Upper lobe of right lung (tissue), 1 donor: ENCODE data around the gene SGK1. TPM values are rescaled to one million over a fixed set of nuclear protein-coding genes. Genes with fewer than 3 reads are reported as not detected.

ENCODE experiments used
- ATAC-seq: fragments of 200-7000 bp; cut with Tn5 transposase; one replicate; pipeline ENCODE4 v1.9.1; 2020; ENCODE audit warnings: mild to moderate bottlenecking, moderate library complexity
- DNase-seq: peaks from one replicate; pipeline ENCODE4 v3.0.0-alpha.2; 2020
- H3K27ac ChIP-seq: fragments of 200-600 bp; one replicate; pipeline ENCODE4 v1.8.0; 2022
- H3K27me3 ChIP-seq: fragments of 200-600 bp; one replicate; pipeline ENCODE4 v1.8.0; 2022; ENCODE audit warnings: mild to moderate bottlenecking
- H3K36me3 ChIP-seq: fragments of 200-600 bp; one replicate; pipeline ENCODE4 v1.8.0; 2022
- H3K4me1 ChIP-seq: fragments of 200-600 bp; one replicate; pipeline ENCODE4 v1.8.0; 2022
- H3K4me3 ChIP-seq: fragments of 200-600 bp; one replicate; pipeline ENCODE4 v1.8.0; 2022; ENCODE audit warnings: mild to moderate bottlenecking
- H3K9me3 ChIP-seq: fragments of 200-600 bp; one replicate; pipeline ENCODE4 v1.8.0; 2022
- intact Hi-C: fragments of 100-400 bp; cut with DNase I; formaldehyde crosslinking; loops from one replicate; pipeline ENCODE4 v1.11.0; 2022
- total RNA-seq: library from RNA; stranded (reverse); fragmentation: NEBNext Ultra II Directional; extraction: Animal tissue kit (Norgen Biotek cat#: 25700); gene quantifications from one replicate; pipeline ENCODE4 v1.2.1, GENCODE V29; 2021
- TF ChIP-seq, protein P1 (sequence below): fragments of 200-600 bp; IDR thresholded peaks from one replicate; pipeline ENCODE4 v1.8.0; 2022; ENCODE audit warnings: antibody characterized with exemption
- donor health status: DM: no; HTN: yes; CAD: no; lungs with severe emphysema.

The SGK1 gene
- total RNA-seq, 1 donor from 2014 or later, result 204 TPM

DNA sequence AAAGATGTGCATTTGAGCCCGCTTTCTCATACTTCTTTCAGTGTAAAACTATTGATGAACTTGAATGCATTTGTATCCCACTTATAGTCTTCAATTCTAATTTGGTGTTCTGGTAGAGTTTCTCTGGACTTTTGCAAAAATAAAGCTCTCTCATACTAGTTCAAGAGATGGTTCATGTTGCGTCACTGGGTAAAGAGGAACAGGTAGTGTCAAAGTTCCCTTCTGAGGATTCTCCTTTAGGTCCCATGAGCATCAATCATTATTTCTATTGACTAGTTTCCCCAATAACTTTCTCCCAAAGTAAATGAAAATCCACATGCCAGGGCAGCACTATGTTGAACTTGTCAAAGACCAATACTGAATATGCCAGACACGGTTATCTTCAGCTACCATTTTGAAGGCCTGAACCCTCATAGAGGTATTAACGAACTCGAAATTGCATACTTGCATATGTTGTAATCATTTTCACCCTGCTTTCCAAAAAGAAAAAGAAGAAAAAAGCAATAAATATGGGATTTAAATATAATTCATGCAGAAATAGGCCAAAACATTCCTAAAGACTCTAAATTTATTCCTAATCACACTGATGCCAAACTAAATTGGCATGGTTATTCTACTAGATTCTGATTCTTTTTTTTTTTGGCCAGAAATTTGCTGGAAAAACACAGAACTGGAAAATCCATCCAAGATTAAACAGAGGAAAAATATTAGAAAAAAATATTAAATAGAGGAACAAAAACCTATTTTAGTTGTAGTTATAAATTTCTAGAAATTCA lies 84.5 kb downstream of the SGK1 start:
- no peak overlapping the region for H3K27ac ChIP-seq
- no peaks in the 10 kb centered on the region for H3K4me1 ChIP-seq
- ATAC-seq (no peak), DNase-seq (no peak)
- intact Hi-C loops, result no loop called here
- H3K4me3 ChIP-seq, result no peak overlapping the region
- H3K9me3 ChIP-seq, result no peaks in the 10 kb centered on the region
- TF ChIP-seq, protein P1, sequence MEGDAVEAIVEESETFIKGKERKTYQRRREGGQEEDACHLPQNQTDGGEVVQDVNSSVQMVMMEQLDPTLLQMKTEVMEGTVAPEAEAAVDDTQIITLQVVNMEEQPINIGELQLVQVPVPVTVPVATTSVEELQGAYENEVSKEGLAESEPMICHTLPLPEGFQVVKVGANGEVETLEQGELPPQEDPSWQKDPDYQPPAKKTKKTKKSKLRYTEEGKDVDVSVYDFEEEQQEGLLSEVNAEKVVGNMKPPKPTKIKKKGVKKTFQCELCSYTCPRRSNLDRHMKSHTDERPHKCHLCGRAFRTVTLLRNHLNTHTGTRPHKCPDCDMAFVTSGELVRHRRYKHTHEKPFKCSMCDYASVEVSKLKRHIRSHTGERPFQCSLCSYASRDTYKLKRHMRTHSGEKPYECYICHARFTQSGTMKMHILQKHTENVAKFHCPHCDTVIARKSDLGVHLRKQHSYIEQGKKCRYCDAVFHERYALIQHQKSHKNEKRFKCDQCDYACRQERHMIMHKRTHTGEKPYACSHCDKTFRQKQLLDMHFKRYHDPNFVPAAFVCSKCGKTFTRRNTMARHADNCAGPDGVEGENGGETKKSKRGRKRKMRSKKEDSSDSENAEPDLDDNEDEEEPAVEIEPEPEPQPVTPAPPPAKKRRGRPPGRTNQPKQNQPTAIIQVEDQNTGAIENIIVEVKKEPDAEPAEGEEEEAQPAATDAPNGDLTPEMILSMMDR, result no peak
- no peaks in the 10 kb centered on the region for H3K36me3 ChIP-seq
- no peaks in the 10 kb centered on the region for H3K27me3 ChIP-seq

GRCh38 chr6:134230940-134231339 lies 87.0 kb downstream of the SGK1 start:
- Histone ChIP-seq H3K36me3 (no peaks in the 10 kb centered on the region), H3K27me3 (no peaks in the 10 kb centered on the region), H3K4me3 (no peak overlapping the region), H3K9me3 (no peaks in the 10 kb centered on the region), H3K4me1 (no peaks in the 10 kb centered on the region), H3K27ac (peak overlapping the region; percentile 3)
- TF ChIP-seq, protein P1, result no peak
- intact Hi-C loops, result no loop called here
- ATAC-seq (no peak), DNase-seq (no peak)

GRCh38 chr6:134230087-134230700 lies 87.7 kb downstream of the SGK1 start:
- Histone ChIP-seq H3K9me3 (no peaks in the 10 kb centered on the region), H3K4me1 (no peaks in the 10 kb centered on the region), H3K27ac (peak overlapping the region; percentile 42), H3K27me3 (no peaks in the 10 kb centered on the region), H3K4me3 (no peak overlapping the region), H3K36me3 (no peaks in the 10 kb centered on the region)
- no peak for DNase-seq
- intact Hi-C loops, result no loop called here
- peak; percentile 81 for ATAC-seq
- TF ChIP-seq, protein P1, result no peak

DNA sequence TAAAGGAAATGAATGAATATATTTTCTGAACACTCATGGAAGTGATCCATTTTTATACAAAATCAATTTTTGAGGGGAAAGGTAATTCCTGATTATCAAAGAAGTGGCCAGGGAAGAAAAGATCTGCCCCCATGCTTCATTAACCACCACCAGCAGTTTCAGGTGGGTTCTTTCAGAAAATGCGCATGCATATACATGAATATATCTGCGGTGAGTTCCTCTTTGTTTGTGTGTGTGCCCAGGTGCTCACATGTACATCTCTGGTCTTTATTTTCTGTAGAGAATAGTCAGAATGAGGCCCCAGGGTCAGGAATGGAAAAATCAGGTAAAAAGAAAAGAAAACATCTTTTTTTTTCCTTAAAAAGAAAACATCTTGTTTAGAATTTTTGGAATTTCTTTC lies 88.4 kb downstream of the SGK1 start:
- Histone ChIP-seq H3K4me3 (no peak overlapping the region), H3K9me3 (no peaks in the 10 kb centered on the region), H3K36me3 (no peaks in the 10 kb centered on the region), H3K4me1 (no peaks in the 10 kb centered on the region), H3K27me3 (no peaks in the 10 kb centered on the region), H3K27ac (peak overlapping the region; percentile 42)
- DNase-seq, result no peak
- TF ChIP-seq, protein P1, result no peak
- ATAC-seq, result no peak
- intact Hi-C loops, result no loop called here

- Histone ChIP-seq H3K27me3 (no peaks in the 10 kb centered on the region), H3K4me3 (no peak overlapping the region), H3K36me3 (no peaks in the 10 kb centered on the region), H3K27ac (no peak overlapping the region), H3K4me1 (no peaks in the 10 kb centered on the region), H3K9me3 (no peaks in the 10 kb centered on the region)
- DNase-seq, result no peak
- intact Hi-C loops, result no loop called here
- ATAC-seq, result no peak
- TF ChIP-seq, protein P1, result no peak
Measured at GRCh38 chr6:134223796-134224420, 94.0 kb downstream of the SGK1 start.
